NCI-H2107 treated with DMSO at 0.1 percent for 48 hours (cell line): ENCODE results near the gene SEC24B.
"Not testable (repeated sequence)": the region's sequence is repeated elsewhere in the genome, so short reads cannot be mapped to it uniquely, and the experiment has no call there.

Source experiments
- DNase-seq: peaks from one replicate; lab custom pipeline; 2025; ENCODE audit not compliant: unreplicated experiment; lab: John Stamatoyannopoulos, UW

The SEC24B gene

GRCh38 chr4:109432203-109432602 lies 1.4 kb upstream of the SEC24B start:
- peak; percentile 4 for DNase-seq

- no peak for DNase-seq
Observed at GRCh38 chr4:109432696-109433095, 919 bp upstream of the SEC24B start.

- no peak for DNase-seq
Observed at GRCh38 chr4:109434007-109434971, 674 bp downstream of the SEC24B start.

GRCh38 chr4:109435635-109436034 lies 2.0 kb downstream of the SEC24B start:
- no peak for DNase-seq

- no peak for DNase-seq
Observed at GRCh38 chr4:109436504-109436903, 2.9 kb downstream of the SEC24B start.

- no peak for DNase-seq
Observed at GRCh38 chr4:109440948-109441347, 7.3 kb downstream of the SEC24B start.

GRCh38 chr4:109441862-109442458 lies 8.3 kb downstream of the SEC24B start:
- DNase-seq: no peak

GRCh38 chr4:109444182-109444844 lies 10.7 kb downstream of the SEC24B start:
- DNase-seq: no peak

GRCh38 chr4:109447278-109447677 lies 13.7 kb downstream of the SEC24B start:
- DNase-seq: no peak

- DNase-seq: no peak
Observed at GRCh38 chr4:109451544-109452273, 18.1 kb downstream of the SEC24B start.

GRCh38 chr4:109453110-109453509 lies 19.5 kb downstream of the SEC24B start:
- not testable (repeated sequence) for DNase-seq

- DNase-seq: no peak
Observed at GRCh38 chr4:109462297-109462696, 28.7 kb downstream of the SEC24B start.

GRCh38 chr4:109462802-109463201 lies 29.2 kb downstream of the SEC24B start:
- peak; percentile 2 for DNase-seq

- DNase-seq: no peak
Observed at GRCh38 chr4:109465069-109465468, 31.5 kb downstream of the SEC24B start.

GRCh38 chr4:109469915-109470314 lies 36.3 kb downstream of the SEC24B start:
- no peak for DNase-seq

- DNase-seq: no peak
Observed at GRCh38 chr4:109472343-109472761, 38.7 kb downstream of the SEC24B start.

- DNase-seq: no peak
Observed at GRCh38 chr4:109473824-109474223, 40.2 kb downstream of the SEC24B start.

- DNase-seq: no peak
Observed at GRCh38 chr4:109486007-109486406, 52.4 kb downstream of the SEC24B start.

GRCh38 chr4:109494563-109494962 lies 60.9 kb downstream of the SEC24B start:
- DNase-seq: no peak

GRCh38 chr4:109495514-109495913 lies 61.9 kb downstream of the SEC24B start:
- no peak for DNase-seq

- no peak for DNase-seq
Observed at GRCh38 chr4:109496875-109497274, 63.3 kb downstream of the SEC24B start.
